Camera-type eye (tissue), 1 donor: ENCODE measurements around the gene PCSK1N. TPM values are rescaled to one million over a fixed set of nuclear protein-coding genes. Genes with fewer than 3 reads are reported as not detected.

ENCODE experiments used
- total RNA-seq: library from RNA; depleted of rRNA; stranded (reverse); fragments of >200 nt; gene quantifications from one replicate; pipeline ENCODE4 v1.2.3, GENCODE V29; 2014

The PCSK1N gene, protein sequence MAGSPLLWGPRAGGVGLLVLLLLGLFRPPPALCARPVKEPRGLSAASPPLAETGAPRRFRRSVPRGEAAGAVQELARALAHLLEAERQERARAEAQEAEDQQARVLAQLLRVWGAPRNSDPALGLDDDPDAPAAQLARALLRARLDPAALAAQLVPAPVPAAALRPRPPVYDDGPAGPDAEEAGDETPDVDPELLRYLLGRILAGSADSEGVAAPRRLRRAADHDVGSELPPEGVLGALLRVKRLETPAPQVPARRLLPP
- total RNA-seq: 46.4 TPM

DNA sequence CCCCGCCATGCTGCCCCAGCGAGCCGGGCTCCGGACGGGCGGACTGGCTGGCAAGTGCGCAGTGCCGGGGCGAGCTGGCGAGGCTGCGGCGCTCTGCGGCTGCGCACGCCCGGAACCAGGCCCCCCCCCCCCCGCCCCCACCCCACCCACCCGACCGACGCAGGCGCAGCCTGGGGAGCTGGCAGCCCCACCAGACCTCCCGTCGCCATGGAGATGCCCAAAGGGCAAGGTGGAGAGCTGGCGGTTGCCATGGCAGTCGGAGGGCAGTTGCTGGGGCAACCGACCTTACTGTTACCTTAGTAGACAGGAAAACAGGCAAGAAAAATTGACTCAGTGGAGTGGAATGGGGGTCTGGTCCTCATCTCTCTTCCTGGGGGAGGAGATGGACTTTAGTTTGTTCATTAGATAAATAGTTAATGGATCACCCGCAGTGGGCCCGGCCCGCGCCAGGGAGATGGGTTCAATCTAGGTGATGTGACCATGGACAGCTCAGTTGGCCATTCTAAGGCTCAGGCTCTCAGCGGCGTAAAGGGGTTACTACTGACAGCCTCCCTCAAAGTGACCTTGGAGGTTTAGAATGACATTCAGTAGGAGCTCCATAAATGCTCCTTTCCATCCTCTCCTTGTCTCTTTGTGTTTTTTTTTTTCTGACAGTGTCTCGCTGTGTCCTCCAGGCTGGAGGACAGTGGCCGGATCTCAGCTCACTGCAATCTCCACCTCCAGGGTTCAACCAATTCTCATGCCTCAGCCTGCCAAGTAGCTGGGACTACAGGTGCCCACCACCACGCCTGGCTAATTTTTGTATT is at the start of gene PCSK1N:
Gene PCSK1N, minus strand, starts transcription at position 87 of the 806 bp plus-strand sequence. Its CDS starts 78 bp downstream, at position 9.

GRCh38 chrX:48826135-48826875 is 9.1 kb downstream of the PCSK1N start, which contains the start of gene ERAS:
Gene ERAS (plus strand): TSS chrX:48826513. CDS start chrX:48829124, 2,611 bp downstream.

GRCh38 chrX:48801280-48802088 is 33.9 kb downstream of the PCSK1N start, which contains the start of gene HDAC6:
Gene HDAC6 (plus strand): TSS chrX:48802067. CDS start chrX:48802693, 626 bp downstream.

GRCh38 chrX:48786341-48786800 is 49.0 kb downstream of the PCSK1N start, which contains the start of gene GATA1:
Gene GATA1 (plus strand): TSS chrX:48786590. CDS start chrX:48791110, 4,520 bp downstream.

Other genes with a start within 250 kb of the PCSK1N start
- 83.1 TPM for gene WDR13, start 238.1 kb downstream of the PCSK1N start, total RNA-seq
- 3.5 TPM for gene WAS, start 151.8 kb downstream of the PCSK1N start, total RNA-seq
- 4.3 TPM for gene SUV39H1, start 138.9 kb downstream of the PCSK1N start, total RNA-seq
- not detected for gene GLOD5, start 73.9 kb downstream of the PCSK1N start, total RNA-seq
- 0.44 TPM for gene GATA1, start 49.0 kb downstream of the PCSK1N start, total RNA-seq
- gene HDAC6, start 33.5 kb downstream of the PCSK1N start, total RNA-seq: 147 TPM
- gene ERAS, start 9.1 kb downstream of the PCSK1N start, total RNA-seq: not detected
- 36.3 TPM for gene TIMM17B, start 62.2 kb upstream of the PCSK1N start, total RNA-seq
- gene PQBP1, start 62.3 kb upstream of the PCSK1N start, total RNA-seq: 53.1 TPM
- 9.0 TPM for gene SLC35A2, start 76.0 kb upstream of the PCSK1N start, total RNA-seq
- gene PIM2, start 83.4 kb upstream of the PCSK1N start, total RNA-seq: 8.4 TPM
- gene OTUD5, start 122.0 kb upstream of the PCSK1N start, total RNA-seq: 35.0 TPM
- 3.6 TPM for gene KCND1, start 136.2 kb upstream of the PCSK1N start, total RNA-seq
- 46.4 TPM for gene GRIPAP1, start 166.7 kb upstream of the PCSK1N start, total RNA-seq
- gene TFE3, start 207.7 kb upstream of the PCSK1N start, total RNA-seq: 26.9 TPM
- gene CCDC120, start 223.4 kb upstream of the PCSK1N start, total RNA-seq: 5.6 TPM
- 8.6 TPM for gene PRAF2, start 238.4 kb upstream of the PCSK1N start, total RNA-seq
- gene WDR45, start 244.3 kb upstream of the PCSK1N start, total RNA-seq: 41.8 TPM